Measurements from ENCODE around the gene DGUOK.

DGUOK gene

DNA sequence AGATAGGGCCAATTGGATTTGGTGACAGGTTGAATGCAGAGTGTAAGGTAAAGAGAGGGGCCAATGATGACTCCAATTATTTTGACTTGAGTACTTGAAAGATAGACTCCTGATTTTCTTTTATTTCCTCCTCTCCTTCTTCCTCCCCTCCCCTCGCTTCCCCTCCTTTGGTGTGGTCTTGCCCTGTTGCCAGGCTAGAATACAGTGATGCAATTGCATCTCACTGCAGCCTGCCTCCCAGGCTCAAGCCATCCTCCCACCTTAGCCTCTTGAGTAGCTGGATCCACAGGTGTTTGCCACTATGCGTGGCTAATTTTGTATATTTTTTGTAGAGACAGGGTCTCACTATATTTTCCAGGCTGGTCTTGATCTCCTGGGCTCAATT, 2.3 kb downstream of the DGUOK start:
- in situ Hi-C loops (cut with HindIII; ENCODE audit: low pct_ligation_motif_present, low sequenced_read_pairs), result no loop called here
- TF ChIP-seq, protein P1, sequence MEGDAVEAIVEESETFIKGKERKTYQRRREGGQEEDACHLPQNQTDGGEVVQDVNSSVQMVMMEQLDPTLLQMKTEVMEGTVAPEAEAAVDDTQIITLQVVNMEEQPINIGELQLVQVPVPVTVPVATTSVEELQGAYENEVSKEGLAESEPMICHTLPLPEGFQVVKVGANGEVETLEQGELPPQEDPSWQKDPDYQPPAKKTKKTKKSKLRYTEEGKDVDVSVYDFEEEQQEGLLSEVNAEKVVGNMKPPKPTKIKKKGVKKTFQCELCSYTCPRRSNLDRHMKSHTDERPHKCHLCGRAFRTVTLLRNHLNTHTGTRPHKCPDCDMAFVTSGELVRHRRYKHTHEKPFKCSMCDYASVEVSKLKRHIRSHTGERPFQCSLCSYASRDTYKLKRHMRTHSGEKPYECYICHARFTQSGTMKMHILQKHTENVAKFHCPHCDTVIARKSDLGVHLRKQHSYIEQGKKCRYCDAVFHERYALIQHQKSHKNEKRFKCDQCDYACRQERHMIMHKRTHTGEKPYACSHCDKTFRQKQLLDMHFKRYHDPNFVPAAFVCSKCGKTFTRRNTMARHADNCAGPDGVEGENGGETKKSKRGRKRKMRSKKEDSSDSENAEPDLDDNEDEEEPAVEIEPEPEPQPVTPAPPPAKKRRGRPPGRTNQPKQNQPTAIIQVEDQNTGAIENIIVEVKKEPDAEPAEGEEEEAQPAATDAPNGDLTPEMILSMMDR (IDR thresholded peaks at IDR 0.05; ENCODE audit: low read depth, low read length, missing control alignments), result no peak
- Histone ChIP-seq H3K4me3 (ENCODE audit: low read depth, low read length) (no peak overlapping the region), H3K27me3 (replicated peaks) (no peaks in the 10 kb centered on the region), H3K36me3 (replicated peaks) (no peaks in the 10 kb centered on the region), H3K27ac (no peak overlapping the region)
- no peak for DNase-seq

DNA sequence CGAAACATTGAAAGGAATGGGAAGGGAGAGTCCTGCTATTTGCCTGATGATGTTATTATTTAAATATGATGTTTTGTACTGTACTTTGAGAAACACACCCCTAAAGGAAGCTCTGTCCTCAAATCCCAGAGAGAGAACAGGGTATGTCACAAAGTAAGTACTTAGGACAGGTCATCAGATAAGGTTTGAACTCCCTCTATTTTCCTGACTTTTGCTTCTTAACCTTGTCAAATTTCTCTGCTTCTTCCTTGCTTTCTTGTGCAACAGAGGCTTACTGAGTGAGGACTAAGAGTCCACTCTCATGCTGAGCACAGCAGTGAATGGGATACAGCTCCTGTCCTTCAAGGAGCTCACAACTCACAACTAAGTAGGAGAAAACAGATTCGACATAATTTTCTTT, 3.7 kb downstream of the DGUOK start:
- no peaks in the 10 kb centered on the region for H3K36me3 ChIP-seq (replicated peaks)
- H3K27me3 ChIP-seq (replicated peaks), result no peaks in the 10 kb centered on the region
- DNase-seq, result no peak
- in situ Hi-C loops (cut with HindIII; ENCODE audit: low pct_ligation_motif_present, low sequenced_read_pairs), result no loop called here
- no peak overlapping the region for H3K27ac ChIP-seq
- H3K4me3 ChIP-seq (ENCODE audit: low read depth, low read length), result no peak overlapping the region
- TF ChIP-seq, protein P1 (IDR thresholded peaks at IDR 0.05; ENCODE audit: low read depth, low read length, missing control alignments), result no peak

DNA sequence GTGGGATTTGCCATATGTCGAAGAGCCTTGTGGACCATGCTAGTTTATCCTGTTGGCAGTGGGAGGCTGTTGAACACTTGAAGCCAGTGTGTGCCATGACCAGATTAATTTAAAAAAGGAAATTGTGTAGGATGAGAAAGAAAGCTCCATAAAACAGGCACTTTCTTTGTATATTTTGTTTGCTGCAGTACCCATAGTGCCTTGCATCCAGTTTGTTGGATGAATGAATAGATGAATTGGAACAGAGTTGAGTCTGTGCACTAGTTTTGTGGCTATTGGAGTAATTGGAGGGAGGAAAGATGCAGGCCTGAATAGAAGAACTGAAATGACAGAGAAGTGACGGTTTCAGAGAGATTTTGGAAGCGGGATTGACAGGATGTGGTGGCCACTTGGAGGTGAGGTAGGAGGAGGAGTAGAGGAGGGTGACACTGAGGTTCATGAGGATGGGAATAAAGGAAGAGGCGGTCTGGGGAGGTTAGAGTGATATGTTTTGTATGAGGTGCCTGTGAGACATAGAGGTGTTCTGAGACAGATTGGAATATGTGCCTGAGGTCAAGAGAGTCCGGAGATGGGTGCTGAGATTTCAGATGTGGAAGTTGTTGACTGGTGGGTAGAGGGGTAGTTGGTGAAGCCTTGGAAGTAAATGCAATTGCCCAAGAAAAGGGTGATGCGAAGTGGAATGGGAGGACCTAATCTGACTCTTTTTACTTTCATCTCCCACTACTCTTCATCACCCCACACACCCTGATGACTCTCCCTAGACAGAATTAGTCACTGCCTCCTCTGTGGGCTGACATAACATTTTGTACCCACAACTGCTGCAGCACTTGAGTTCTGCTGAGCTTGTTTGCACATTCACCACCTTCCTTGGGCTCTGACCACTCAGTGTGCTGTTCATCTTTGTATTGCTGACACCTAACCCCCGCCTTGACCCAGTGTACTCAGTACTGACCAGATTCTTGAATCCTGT, 5.1 kb downstream of the DGUOK start:
- Histone ChIP-seq H3K27ac (no peak overlapping the region), H3K27me3 (replicated peaks) (no peaks in the 10 kb centered on the region), H3K4me3 (ENCODE audit: low read depth, low read length) (no peak overlapping the region), H3K36me3 (replicated peaks) (peaks cover 1% of the 10 kb centered on the region)
- in situ Hi-C loops (cut with HindIII; ENCODE audit: low pct_ligation_motif_present, low sequenced_read_pairs), result no loop called here
- TF ChIP-seq, protein P1 (IDR thresholded peaks at IDR 0.05; ENCODE audit: low read depth, low read length, missing control alignments), result no peak
- DNase-seq, result peak; percentile 46

DNA sequence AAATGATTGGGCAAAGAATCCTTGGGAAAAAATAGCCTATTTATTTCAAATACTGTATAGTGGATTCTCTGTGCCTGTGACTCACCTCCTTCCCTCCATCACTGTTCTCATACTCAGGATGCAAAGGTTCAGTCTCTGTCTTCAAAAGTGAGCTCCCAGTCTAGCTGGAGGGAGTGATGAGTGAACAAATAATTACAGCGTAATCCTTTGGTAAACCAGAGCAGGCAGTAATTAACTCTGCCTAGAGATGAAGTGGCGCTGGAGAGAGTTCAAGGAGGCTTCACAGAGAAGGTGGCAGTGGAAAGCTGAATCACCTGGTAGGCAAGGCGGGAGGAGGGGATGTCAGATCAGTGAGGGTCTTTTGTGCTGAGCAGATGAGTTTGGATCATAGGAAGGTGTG, 6.5 kb downstream of the DGUOK start:
- TF ChIP-seq, protein P1 (IDR thresholded peaks at IDR 0.05; ENCODE audit: low read depth, low read length, missing control alignments), result no peak
- in situ Hi-C loops (cut with HindIII; ENCODE audit: low pct_ligation_motif_present, low sequenced_read_pairs), result no loop called here
- Histone ChIP-seq H3K27me3 (replicated peaks) (no peaks in the 10 kb centered on the region), H3K27ac (no peak overlapping the region), H3K4me3 (ENCODE audit: low read depth, low read length) (no peak overlapping the region), H3K36me3 (replicated peaks) (peaks cover 2% of the 10 kb centered on the region)
- DNase-seq, result no peak

DNA sequence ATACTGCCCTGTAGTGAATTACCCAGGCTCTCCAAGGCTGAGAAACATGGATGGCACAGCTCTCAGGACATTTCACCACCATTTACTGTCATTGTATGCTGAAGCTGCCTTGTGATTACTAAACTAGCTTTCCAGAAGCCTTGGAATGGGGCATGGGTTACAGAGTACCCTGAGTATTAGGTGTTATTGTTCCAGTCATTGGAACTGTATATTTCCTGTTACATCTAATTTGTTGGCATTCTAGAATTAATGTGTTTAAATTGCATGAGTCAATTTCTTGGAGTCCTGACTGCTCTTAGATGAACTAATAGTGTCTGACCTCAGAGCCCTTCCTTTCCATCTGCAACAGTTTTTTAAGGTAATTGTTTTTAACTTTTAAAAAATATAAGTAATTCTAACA, 9.0 kb downstream of the DGUOK start:
- TF ChIP-seq, protein P1 (IDR thresholded peaks at IDR 0.05; ENCODE audit: low read depth, low read length, missing control alignments), result no peak
- H3K27me3 ChIP-seq (replicated peaks), result no peaks in the 10 kb centered on the region
- H3K27ac ChIP-seq, result no peak overlapping the region
- H3K4me3 ChIP-seq (ENCODE audit: low read depth, low read length), result no peak overlapping the region
- H3K36me3 ChIP-seq (replicated peaks), result peaks cover 2% of the 10 kb centered on the region
- no peak for DNase-seq
- in situ Hi-C loops (cut with HindIII; ENCODE audit: low pct_ligation_motif_present, low sequenced_read_pairs), result no loop called here

Measured in brain microvascular endothelial cell (primary cell).